AG08396 (cell line): ENCODE measurements around the gene NSF.

ENCODE experiments used
- DNase-seq: peaks from one replicate; pipeline ENCODE4 v3.0.0; 2012; ENCODE audit warnings: low spot score, mixed read lengths

Gene NSF

DNA sequence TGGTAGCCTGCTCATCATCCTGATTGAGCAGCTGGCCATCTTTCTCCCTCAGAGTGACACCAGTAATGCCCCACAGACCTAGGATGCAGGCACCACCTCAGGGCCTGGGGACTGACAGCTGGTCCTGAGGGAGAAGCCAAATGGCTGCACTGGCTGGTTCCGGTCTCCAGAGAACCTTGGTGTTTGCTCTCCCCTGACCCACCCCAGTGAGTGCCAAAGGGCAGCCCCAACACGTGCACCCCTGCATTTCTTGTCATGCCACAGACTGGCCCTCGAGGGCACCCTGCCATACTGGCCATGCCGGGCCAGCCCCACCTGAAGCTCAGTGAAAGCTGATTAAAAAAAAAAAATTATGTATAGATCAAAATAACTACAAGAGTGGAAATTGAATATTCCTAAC lies 127.5 kb downstream of the NSF start:
- DNase-seq, result no peak

GRCh38 chr17:46719891-46720290 lies 129.4 kb downstream of the NSF start:
- DNase-seq, result no peak

DNA sequence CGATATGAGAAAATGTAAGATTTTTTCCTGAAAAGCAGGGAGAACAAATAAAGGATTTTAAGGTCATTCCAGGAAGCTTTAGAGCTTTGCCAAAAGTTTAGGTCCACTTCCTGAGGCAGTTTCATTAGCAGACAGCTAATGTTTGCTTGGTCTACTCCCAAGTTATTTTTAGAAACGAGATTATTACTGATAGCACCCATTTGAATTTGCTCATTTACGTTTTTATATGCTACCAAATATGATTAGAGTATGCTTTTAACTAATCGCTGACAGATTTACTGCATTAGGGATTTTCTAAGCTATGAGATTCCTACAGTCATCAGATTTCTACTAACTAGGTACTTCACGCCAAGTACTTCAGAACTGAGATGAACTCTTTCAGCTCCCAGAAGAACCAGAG lies 129.9 kb downstream of the NSF start:
- DNase-seq, result no peak

DNA sequence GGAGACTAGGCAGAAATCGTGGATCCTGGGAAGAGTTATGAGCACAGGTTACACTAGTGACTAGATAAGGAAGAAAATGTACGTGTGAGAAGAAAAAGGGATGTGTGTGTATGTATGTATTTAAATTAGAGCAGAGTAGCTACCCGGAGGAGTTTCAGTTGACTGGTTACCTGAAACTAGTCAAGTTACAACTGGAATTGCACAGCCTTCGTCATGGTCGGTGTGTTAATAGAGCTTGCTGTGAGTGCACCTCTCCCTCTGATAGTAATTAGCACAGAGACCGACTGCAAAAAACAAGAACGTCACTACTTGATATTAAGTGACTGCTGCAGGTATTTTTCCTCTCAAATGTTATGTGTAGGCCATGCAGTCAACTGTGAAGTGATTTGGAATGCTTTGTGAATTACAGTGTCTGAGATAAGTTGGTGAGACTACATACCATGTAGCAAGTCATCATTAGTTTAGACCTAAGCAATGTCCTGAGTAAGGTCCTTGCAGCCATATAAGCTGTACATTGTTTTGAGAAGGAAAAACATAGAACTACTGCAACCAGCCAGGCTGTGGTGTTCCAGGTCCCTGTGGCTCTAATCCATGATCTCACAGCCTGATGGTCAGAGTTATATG lies 132.3 kb downstream of the NSF start:
- no peak for DNase-seq

DNA sequence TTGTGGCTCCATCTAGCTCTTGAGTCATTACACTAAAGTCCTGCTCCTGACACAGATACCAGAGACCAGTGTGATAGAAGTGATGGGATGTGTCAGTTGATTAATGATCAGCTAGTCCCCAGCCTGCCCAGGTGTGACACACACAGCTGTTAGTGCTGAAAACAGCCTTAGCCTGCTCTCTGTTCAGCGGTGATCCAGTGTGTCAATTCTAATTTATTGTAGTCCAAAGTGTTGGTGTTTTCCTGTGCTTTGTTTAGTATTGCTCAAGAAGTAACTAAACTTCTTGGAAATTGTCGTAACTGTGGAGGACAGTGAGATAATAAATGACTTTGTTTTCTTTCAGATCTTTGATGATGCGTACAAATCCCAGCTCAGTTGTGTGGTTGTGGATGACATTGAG lies 135.7 kb downstream of the NSF start:
- no peak for DNase-seq

DNA sequence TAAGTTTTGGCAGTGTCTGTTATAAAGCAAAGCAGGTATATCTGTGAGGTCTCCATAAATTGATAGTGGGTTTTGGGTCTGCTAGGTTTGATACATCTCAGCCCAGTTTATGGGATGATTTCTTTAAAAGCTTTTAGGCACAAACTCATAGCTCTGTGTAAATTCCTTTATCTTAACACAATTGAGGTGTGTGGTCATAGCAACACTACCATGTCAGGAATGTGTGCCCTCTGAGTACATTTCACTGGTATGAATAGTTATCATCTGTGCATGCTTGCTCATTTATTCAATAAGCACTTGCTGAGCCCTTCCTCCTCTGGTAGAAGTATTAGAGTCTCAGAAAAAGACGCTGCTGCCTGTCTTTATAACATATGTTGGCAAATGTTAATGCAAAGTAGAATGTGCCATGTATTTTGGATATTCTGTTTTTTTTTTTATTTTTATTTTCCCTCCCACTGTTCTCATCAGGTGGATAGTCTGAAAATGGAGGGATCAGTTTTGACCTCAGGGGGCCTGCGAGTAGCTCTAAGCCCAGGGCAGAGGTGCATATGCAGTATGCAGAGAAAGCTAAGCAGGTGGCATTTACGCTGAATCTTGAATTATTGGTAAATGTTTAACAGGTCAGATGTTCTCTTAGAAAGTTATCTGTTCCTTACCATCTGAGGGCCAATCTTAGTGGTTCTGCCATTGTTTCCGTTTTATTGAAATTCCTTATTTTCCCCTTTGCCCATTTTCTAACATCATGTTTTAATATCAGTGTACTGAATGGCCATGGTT lies 137.3 kb downstream of the NSF start:
- DNase-seq, result peak; percentile 57

DNA sequence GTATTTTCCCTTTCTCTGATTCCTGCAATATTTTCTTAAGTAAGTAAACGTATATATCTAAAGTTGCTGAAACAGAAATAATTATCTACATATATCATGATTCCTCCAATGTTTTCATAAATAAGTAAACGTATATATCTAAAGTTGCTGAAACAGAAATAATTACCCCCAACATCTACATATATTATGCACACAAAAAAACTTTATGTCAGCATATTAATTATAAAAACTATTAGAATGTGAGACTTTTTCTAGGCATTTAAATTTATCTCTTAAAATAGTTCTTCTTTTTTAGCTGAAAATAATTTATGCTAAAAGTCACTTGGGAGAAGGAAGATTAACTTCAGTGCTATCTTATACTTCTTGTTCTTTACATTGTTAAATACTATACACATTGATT lies 139.6 kb downstream of the NSF start:
- DNase-seq, result no peak

- DNase-seq, result no peak
Observed at GRCh38 chr17:46730679-46731078, 140.2 kb downstream of the NSF start.

GRCh38 chr17:46732160-46732559 lies 141.7 kb downstream of the NSF start:
- no peak for DNase-seq

DNA sequence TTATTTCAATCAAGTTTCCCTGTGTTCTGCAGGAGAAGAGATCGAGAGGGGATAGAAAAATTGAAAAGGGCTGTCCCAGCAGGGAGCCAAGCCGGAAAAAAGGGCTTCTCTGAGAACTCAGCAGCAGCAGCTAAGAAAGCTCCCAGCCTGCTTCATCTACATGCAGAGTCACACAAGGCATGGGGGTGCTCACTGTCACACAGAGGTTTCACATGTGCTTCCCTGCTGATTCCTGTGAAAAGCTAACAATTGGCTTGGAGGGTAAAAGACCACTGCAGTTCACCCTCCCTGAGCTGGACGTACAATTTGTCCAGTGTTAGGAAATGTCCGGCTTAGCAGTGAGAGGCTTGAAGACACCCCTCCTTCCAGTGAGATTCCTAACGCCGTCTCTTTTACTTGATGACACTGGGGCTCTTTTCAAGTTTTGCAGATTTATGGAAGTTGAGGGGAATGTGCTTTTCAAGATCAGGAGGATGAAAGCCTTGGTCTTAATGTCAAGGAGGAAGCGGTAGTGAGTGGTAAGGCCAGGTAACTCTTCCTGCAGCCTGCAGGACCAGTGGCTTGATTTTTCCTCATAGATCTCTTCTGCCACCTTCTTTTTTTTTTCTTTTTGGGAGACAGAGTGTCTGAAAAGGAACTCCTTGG lies 142.4 kb downstream of the NSF start:
- no peak for DNase-seq

- DNase-seq, result no peak
Observed at GRCh38 chr17:46733837-46734475, 143.5 kb downstream of the NSF start.

- DNase-seq, result no peak
Observed at GRCh38 chr17:46736100-46736499, 145.6 kb downstream of the NSF start.

DNA sequence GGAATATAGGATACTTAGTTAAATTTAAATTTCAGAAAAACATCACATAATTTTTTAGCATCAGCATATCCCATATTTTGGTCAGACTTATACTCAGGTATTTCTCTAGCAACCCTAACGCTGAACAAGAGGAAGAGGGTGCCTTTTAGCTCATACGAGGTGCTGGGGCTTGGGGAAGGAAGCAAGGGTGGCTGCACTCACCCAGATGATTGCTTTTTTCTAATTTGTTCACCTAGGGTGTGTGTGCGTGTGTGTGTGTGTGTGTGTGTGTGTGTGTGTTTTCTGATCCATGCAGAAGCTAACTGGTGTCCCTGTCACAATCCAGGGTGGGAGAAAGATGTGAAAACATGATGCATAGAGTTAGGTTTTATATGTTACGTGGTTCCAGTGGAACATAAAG lies 146.9 kb downstream of the NSF start:
- no peak for DNase-seq

- no peak for DNase-seq
Observed at GRCh38 chr17:46738544-46738943, 148.1 kb downstream of the NSF start.

- DNase-seq, result no peak
Observed at GRCh38 chr17:46739982-46740381, 149.5 kb downstream of the NSF start.

- no peak for DNase-seq
Observed at GRCh38 chr17:46741122-46741730, 150.8 kb downstream of the NSF start.

- DNase-seq, result peak; percentile 77
Observed at GRCh38 chr17:46742565-46743270, 152.2 kb downstream of the NSF start.

DNA sequence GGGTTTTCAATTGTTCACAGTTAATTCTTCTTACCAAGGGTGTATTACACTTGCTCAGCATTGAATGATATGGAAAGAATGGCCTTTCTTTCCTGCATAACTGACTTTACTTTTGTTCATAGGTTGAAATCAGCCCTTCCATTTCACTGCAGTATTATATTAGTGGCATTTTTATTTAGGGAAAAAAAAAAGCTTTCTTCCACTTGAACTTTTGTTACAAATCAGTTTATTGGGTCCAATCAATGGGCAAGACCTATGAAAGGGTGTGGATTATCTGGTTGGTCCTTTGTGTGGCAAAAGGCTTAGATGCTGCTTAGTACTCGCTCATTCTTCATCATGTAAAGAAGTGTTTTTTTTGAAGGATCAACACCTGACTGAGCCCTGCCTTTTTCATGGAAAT lies 154.0 kb downstream of the NSF start:
- DNase-seq, result no peak

GRCh38 chr17:46745376-46745775 lies 154.9 kb downstream of the NSF start:
- no peak for DNase-seq

GRCh38 chr17:46751425-46751824 lies 161.0 kb downstream of the NSF start:
- no peak for DNase-seq

GRCh38 chr17:46753776-46754175 lies 163.3 kb downstream of the NSF start:
- DNase-seq, result no peak
